SU-DHL-6 (cell line): ENCODE measurements around the gene ETNK2.

Source experiments
- H2AFZ ChIP-seq: fragments of 200-600 bp; sonication (generic); 2 replicates; pipeline ENCODE4 v1.6.1; 2014; ENCODE audit warnings: low read depth, mild to moderate bottlenecking, moderate library complexity, mixed read lengths, antibody characterized with exemption, low read length; ENCODE audit not compliant: severe bottlenecking
- H3F3A ChIP-seq: fragments of 200-600 bp; shearing (Covaris generic); 2 replicates; pipeline ENCODE4 v1.6.0; 2016; ENCODE audit warnings: antibody characterized with exemption, mild to moderate bottlenecking; ENCODE audit not compliant: insufficient read depth
- H3K27ac ChIP-seq: fragments of 200-600 bp; sonication (generic); 2 replicates; pipeline ENCODE4 v1.5.1; 2016; ENCODE audit warnings: low read depth, mild to moderate bottlenecking, low read length, moderate library complexity, mixed read lengths
- H3K27me3 ChIP-seq: fragments of 200-600 bp; sonication (generic), shearing (Covaris generic); 2 replicates; pipeline ENCODE4 v1.6.0; 2014; ENCODE audit warnings: mild to moderate bottlenecking, low read length
- H3K36me3 ChIP-seq: fragments of 200-600 bp; sonication (generic); 2 replicates; pipeline ENCODE4 v1.6.1; 2014; ENCODE audit warnings: mild to moderate bottlenecking, low read length, mixed read lengths
- H3K4me2 ChIP-seq: fragments of 300-600, 200-600 bp; shearing (Covaris generic), sonication (generic); 2 replicates; pipeline ENCODE4 v1.6.0; 2014; ENCODE audit warnings: low read length, low read depth, mild to moderate bottlenecking; ENCODE audit not compliant: poor library complexity, severe bottlenecking
- H3K4me3 ChIP-seq: fragments of 200-600 bp; sonication (generic); 2 replicates; pipeline ENCODE4 v1.5.1; 2014; ENCODE audit warnings: antibody characterized with exemption, low read length, mild to moderate bottlenecking, mixed read lengths; ENCODE audit not compliant: insufficient read depth, poor library complexity, severe bottlenecking
- H3K79me2 ChIP-seq: fragments of 200-600 bp; sonication (generic); 2 replicates; pipeline ENCODE4 v1.6.1; 2014; ENCODE audit warnings: mild to moderate bottlenecking, low read length, moderate library complexity; ENCODE audit not compliant: insufficient read depth
- H3K9ac ChIP-seq: fragments of 200-600 bp; sonication (generic); 2 replicates; pipeline ENCODE4 v1.7.0; 2014; ENCODE audit warnings: mild to moderate bottlenecking, low read length
- H3K9me2 ChIP-seq: fragments of 200-600 bp; sonication (generic); replicated peaks from 2 replicates; pipeline ENCODE4 v1.6.1; 2014; ENCODE audit warnings: low read length; ENCODE audit not compliant: insufficient read depth
- H3K9me3 ChIP-seq: fragments of 200-600 bp; sonication (generic); 2 replicates; pipeline ENCODE4 v1.6.1; 2014; ENCODE audit warnings: low read length, mixed read lengths; ENCODE audit not compliant: insufficient read depth
- H4K20me1 ChIP-seq: fragments of 200-600 bp; sonication (generic); 2 replicates; pipeline ENCODE4 v1.6.1; 2014; ENCODE audit warnings: low read depth, mild to moderate bottlenecking, antibody characterized with exemption, low read length, moderate library complexity, mixed read lengths
- CTCF ChIP-seq: fragments of 200-600 bp; sonication (generic); IDR thresholded peaks from one replicate; pipeline ENCODE4 v1.5.1; 2017; ENCODE audit warnings: antibody characterized with exemption, mild to moderate bottlenecking, low read length, moderate library complexity; ENCODE audit not compliant: insufficient read depth, poor library complexity, severe bottlenecking
- EZH2phosphoT487 ChIP-seq: fragments of 200-600 bp; sonication (generic), shearing (Covaris generic); conservative IDR thresholded peaks from 2 replicates; pipeline ENCODE4 v1.6.1; 2018; ENCODE audit warnings: mild to moderate bottlenecking, antibody characterized with exemption, low read length, moderate library complexity, mixed read lengths

The ETNK2 gene

GRCh38 chr1:204107892-204108291, 44.0 kb downstream of the ETNK2 start:
- no peaks in the 10 kb centered on the region for H3K36me3 ChIP-seq
- H4K20me1 ChIP-seq: no peaks in the 10 kb centered on the region
- H3K9me3 ChIP-seq: no peaks in the 10 kb centered on the region
- no peak overlapping the region for H3K9ac ChIP-seq
- H3K27me3 ChIP-seq: no peaks in the 10 kb centered on the region
- no peak for TF ChIP-seq EZH2phosphoT487
- no peak for TF ChIP-seq CTCF
- no peaks in the 10 kb centered on the region for H3F3A ChIP-seq
- H3K79me2 ChIP-seq: no peaks in the 10 kb centered on the region
- H3K9me2 ChIP-seq: no peaks in the 10 kb centered on the region
- no peak overlapping the region for H3K4me2 ChIP-seq
- H3K4me3 ChIP-seq: no peak overlapping the region
- H3K27ac ChIP-seq: no peak overlapping the region
- no peak overlapping the region for H2AFZ ChIP-seq

- Histone ChIP-seq H3K27me3 (no peaks in the 10 kb centered on the region), H3K4me3 (no peak overlapping the region), H3K4me2 (no peak overlapping the region), H3F3A (no peaks in the 10 kb centered on the region), H2AFZ (no peak overlapping the region), H3K9ac (no peak overlapping the region), H3K9me2 (no peaks in the 10 kb centered on the region), H3K36me3 (no peaks in the 10 kb centered on the region), H3K9me3 (no peaks in the 10 kb centered on the region), H3K79me2 (no peaks in the 10 kb centered on the region), H4K20me1 (no peaks in the 10 kb centered on the region), H3K27ac (no peak overlapping the region)
- TF ChIP-seq CTCF (no peak), EZH2phosphoT487 (no peak)
Measured at GRCh38 chr1:204106825-204107224, 45.0 kb downstream of the ETNK2 start.

GRCh38 chr1:204105131-204105515, 46.7 kb downstream of the ETNK2 start:
- Histone ChIP-seq H3K9me2 (no peaks in the 10 kb centered on the region), H3K79me2 (no peaks in the 10 kb centered on the region), H3K27ac (no peak overlapping the region), H3K9me3 (no peaks in the 10 kb centered on the region), H3K27me3 (no peaks in the 10 kb centered on the region), H3K9ac (no peak overlapping the region), H3F3A (no peaks in the 10 kb centered on the region), H3K36me3 (no peaks in the 10 kb centered on the region), H3K4me2 (no peak overlapping the region), H2AFZ (no peak overlapping the region), H3K4me3 (no peak overlapping the region), H4K20me1 (no peaks in the 10 kb centered on the region)
- TF ChIP-seq EZH2phosphoT487 (no peak), CTCF (no peak)
